Bone marrow (tissue), 2 donors: ENCODE results near the gene ORMDL3.
A peak's percentile ranks its signal among the peaks of the same experiment; 100 is the strongest.
"Not testable (repeated sequence)": the region's sequence is repeated elsewhere in the genome, so short reads cannot be mapped to it uniquely, and the experiment has no call there.

ENCODE experiments used
- DNase-seq, 2 donors: peaks; one replicate each; lab custom pipeline; 2025; lab: John Stamatoyannopoulos, UW

The ORMDL3 gene

DNA sequence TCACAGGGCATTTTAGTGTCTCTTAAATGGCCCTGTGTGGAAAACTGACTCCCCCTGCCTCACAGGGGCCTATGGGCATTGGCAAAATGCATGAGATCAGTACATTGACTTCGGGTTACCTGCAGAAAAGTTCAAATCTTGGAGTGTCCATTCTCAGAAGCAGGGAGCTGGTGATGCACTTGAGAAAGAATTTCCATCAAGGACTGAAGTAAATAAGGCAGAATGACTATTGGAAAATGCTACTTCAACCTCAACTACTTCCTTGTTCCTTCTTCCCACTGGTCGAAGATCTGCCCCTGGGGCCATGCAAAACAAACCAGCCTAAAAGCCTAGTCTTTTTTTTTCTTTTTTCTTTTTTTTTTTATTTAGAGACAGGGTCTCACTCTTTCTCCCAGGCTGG lies 21.6 kb upstream of the ORMDL3 start:
- no peak for DNase-seq

DNA sequence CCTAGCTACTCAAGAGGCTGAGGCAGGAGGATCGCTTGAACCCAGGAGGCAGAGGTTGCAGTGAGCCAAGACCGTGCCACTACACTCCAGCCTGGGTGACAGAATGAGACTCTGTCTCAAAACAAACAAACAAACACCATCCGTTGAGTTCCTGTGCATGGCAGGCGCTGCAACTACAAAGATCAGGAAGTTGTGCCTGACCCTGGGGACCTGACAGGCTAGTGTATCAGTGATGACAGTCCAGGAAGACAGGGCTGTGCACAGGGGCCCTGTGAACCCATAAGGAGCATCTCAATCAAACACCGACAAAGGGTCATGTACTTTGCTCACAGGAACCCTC lies 21.1 kb upstream of the ORMDL3 start:
- DNase-seq: not testable (repeated sequence)

DNA sequence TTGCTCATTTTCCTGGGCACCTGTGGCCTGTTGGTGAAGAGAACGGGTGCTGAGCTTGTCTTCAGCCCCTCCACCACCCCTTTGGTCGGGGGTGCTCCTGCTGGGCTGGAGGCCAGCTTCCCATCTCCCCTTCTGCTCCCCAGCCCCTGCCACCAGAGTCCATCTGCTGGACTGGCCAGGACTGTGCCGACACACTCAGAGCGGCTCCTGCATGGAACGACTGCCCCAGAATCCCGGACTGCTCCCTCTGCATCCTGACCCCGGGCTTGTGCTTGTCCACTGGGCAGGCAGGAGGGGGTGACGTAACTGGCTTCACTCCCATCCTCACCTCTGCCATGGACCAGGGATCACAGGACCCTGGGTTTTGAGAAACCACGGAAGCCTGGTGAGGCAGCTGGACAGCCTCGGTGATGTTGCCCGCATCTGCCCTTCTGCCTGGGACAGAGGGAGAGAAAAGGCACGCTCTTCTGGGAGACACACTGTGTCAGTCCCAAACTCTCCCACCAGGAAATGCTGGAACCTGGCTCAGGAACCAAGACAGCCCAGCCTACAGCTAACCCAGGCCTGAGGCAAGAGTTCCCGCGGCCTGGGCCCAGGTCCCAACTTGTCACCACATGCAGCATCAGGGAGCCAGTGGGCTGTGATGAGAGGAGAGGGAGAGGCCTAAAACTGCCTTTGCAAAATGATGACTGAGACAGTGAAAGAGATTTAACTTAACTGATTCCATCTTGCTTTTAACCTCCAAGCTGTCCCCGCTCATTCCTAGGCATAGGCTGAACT lies 19.3 kb upstream of the ORMDL3 start:
- DNase-seq: no peak

DNA sequence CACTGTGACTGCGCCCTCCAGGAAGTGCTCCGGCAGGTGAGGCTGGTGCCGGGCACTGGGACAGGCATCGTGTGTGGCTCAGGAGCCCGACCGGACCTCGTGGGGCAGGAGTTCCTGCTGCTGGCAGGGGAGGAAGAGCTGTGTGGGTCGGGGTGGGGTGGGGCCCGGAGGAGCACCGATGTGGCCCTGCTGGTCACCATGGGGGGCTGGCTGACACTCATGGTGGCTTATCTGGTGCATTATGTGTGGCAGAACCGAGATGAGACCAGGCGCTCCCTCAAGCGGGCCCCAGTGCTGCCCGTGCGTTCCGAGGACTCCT lies 17.0 kb upstream of the ORMDL3 start:
- no peak for DNase-seq

DNA sequence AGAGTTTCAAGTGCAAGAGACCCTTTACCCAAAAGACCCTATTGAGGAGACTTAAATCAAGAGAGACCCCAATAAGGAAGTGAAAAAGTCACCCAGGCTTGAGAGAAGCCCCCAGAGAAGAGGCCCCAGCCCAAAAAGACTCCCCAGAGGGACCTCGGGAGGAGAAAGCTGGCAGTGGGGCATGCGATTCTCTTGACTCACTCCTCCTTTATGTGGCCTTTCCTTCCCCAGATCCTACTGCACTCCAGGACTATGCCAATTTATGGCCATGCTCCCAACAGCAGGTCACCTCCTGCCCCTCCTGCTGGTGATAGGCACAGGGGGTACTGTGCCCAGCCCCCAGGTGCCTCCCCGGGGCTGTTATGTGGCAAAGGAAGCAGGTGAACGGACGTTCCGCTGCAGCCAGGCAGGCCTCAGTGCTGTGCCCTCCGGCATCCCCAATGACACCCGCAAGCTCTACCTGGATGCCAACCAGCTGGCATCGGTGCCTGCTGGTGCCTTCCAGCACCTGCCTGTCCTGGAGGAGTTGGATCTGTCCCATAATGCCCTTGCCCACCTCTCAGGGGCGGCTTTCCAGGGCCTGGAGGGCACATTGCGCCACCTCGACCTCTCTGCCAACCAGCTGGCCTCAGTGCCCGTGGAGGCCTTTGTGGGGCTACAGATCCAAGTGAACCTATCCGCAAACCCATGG lies 16.4 kb upstream of the ORMDL3 start:
- DNase-seq: no peak

DNA sequence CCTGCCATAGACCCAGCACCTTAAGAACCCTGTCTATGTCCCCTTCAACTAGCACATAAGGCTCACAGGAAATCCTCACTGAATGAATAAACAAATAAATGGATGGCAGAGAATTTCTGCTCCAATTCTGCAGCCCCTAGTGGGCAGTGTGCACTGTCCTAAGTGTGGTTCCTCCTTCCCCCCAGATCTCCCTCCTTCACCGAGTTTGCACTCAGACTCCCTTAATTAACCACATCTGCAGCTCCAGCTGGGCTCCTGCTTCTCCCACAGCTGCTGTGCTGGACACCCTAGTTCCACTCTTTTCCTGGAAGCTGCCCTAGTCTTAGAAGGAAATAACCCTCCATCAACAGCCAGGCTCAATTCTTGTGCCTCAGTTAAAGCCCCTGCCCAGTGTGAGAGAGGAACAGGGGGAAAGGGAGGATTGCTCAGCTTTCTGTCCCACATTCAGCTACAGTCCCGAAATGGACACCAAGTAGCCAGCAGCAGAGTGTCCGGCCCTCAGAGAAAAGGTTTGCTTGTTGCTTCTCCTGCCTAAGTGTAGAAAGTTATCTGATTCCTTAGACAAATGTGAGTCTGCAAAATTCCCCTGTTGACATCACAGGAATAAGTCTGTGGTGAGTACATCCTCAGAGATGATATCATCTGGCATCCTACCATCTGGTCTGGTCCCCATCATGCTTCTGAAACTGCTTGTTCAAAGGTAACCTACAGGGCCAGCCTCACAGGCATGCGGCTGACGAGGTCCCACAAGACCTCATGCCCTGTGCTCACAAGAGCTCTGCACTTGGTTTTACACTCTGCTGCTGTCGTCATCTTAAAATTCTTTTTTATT lies 12.4 kb upstream of the ORMDL3 start:
- peak in 1 of 2 donors; percentile 65 for DNase-seq

DNA sequence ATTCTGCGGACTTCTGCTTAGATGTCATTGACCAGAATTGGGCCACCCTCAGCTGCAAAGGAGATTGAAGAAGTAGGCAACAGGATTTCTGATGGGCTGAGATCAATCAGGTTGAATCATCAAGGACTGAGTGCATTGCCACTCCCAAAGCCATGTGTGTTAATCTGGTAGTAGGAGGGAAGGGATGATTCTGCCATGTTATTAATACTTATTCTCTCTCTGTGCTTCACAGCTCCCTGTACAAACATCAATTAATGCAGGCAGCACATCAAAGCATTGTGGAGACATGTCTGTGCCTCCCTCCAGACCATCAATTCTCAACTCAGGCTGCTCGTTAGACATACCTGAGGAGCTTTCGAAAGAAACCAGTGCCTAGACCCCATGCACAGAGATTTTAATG lies 11.7 kb upstream of the ORMDL3 start:
- no peak for DNase-seq

DNA sequence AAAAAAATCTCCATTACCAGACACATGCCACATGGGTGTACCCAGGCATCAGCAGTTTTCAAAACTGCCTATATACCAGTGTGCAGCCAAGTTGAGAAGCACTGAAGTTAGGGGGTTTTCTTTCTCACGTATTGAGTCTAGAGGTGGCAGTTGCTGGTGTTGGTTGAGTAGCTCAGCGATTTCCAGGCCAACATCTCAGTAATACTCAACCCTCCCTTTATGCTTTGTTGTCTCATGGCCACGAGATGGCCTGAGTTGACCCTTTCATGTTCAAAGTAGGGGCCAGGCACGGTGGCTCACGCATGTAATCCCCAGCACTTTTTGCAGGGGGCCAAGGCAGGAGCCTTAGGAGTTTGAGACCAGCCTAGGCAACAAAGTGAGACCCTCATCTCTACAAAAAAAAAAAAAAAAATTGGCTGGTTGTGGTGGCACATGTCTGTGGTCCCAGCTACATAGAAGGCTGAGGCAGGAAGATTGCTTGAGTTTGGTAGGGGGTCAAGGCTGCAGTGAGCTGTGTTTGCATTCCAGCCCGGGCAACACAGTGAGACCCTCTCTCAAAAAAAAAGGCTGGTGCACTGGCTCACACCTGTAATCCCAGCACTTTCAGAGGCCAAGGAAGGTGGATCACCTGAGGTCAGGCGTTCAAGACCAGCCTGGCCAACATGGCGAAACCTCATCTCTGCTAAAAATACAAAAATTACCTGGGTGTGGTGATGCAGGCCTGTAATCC lies 10.9 kb upstream of the ORMDL3 start:
- DNase-seq: no peak

DNA sequence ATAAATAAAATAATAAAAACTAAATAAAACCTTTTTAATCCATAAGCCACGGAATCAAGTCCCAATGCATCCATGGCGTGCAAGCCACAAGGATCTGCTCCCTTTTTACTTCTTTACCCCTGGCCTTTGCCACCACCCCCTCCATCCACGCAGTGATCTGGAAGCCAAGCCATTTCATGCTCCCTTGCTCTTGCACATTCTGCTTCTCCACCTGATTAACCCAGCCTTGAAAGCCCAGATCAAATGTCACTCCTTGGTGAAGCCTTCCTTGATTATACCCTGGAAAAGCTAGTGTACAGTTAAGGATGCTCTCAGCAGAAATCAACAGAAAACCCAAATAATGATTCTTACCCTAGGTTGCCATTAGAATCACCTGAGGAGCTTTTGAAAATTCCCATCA lies 10.0 kb upstream of the ORMDL3 start:
- DNase-seq: no peak

DNA sequence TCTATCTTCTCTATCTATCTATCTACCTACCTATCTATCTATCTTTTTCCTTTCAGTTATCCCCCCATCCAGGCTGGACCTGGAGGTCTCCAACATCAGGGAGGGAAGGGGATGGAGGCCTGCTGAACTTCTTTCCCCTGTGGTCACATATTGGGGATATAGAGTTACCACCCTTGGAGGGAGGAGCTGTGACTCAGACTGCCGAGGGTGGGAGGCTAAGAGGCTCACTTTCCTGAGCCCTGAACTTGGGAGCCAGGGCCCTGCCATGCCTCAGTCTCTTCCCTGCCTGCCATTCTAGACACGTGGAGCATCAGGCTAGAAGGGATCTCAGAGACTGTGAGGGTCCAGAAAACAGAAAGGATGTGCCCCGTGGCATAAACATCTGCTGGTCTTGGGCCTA lies 8.5 kb upstream of the ORMDL3 start:
- DNase-seq: no peak

DNA sequence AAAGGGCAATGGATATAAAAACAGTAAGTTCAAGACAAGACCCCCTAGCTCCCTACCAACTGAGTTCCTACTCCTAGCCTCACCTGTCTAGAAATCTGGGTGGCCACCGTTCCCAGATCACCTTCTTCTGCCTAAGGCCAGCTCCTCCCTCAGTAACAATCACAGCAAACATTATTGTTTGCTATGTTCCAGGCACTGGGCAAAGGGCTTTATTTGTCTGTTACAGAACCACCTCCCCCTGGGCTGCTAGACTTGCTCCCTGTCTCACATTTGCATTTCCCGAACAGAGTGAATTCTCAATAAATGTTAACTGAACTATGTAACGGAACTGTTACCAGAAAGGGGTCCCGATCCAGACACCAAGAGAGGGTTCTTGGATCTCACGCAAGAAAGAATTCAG lies 6.9 kb upstream of the ORMDL3 start:
- no peak for DNase-seq

DNA sequence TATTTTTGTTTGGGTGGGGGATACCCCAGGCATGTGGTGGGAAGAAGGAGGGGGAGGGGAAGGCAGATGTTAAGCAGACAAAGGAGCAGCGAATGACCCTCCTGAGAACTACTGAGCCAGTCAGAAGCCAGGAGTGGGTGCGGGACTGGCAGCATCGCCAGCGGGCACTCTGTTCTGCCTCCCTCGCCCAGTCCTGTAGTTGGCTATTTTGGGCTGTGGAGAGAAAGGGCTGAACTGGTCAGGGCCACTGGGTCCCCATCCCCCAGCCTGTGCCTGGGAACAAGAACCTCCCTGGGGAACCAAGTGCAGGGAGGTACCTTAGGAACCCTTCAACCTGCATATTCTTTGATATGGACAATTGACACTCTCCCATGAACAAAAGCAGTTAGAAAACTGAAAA lies 6.5 kb upstream of the ORMDL3 start:
- DNase-seq: no peak

DNA sequence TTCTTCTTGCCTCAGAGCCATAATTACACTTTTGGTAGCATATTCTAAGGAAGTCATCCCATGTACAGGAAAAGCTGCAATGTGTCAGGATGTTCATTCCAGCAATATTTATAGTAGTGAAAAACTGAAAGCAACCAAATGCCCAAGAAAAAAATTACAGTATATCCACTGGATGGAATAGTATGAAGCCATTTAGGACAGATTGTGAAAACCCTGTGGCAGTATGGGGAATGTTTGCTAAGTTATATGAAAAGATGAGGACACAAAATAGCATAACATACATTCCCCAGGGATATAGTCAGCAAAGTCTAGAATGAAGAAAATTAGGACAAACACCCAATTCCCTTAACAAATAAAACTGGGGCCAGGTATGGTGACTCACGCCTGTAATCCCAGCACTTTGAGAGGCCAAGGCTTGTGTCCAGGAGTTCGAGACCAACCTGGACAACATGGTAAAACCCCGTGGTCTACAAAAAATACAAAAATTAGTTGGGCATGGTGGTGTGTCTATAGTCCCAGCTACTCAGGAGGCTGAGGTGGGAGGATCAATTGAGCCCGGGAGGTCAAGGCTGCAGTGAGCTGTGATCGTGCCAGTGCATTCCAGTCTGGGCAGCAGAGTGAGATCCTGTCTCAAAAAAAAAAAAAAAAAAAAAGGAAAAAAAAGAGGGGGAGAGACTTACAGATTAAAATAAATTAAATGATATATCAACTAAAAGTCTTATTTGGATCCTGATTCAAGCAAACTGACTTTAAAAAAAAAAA lies 2.4 kb upstream of the ORMDL3 start:
- DNase-seq: no peak

DNA sequence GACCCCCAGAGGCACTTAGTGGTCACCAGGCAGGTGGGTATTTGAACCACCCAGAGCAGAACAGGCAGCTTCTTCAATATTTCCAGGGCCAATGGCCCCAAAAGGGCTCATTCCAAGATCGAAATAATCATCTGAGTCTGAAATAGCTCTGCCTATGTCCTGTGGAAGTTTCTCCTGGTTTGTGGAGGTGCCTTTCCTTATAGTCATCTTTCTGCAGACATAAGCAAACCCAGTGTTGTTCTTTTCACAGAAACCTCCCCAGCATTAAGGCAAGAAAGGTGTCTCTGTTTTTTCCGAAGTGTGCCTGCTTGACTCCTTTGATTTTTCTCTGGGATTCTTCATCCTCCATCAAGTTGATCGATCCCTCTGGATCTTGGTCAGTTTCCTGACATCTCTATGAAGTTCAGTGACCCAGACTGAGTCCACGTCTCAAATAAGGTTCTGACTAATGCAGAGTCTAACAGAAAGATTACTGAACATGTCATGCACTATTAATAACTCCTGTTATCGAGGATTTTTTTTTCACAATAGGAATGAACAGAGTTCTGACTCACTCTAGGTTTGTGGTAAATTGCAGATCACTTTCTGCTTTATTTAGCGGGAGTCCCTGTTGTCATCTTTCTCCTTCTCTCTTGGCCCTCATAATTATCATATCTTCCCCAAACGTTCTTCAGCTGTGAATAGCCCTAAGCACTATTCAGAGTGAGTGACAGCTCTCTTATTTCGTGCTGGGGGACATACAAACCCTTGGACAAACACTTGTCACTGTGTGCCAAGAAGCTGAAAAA lies 1.7 kb upstream of the ORMDL3 start:
- peak in 1 of 2 donors; percentile 92 for DNase-seq

DNA sequence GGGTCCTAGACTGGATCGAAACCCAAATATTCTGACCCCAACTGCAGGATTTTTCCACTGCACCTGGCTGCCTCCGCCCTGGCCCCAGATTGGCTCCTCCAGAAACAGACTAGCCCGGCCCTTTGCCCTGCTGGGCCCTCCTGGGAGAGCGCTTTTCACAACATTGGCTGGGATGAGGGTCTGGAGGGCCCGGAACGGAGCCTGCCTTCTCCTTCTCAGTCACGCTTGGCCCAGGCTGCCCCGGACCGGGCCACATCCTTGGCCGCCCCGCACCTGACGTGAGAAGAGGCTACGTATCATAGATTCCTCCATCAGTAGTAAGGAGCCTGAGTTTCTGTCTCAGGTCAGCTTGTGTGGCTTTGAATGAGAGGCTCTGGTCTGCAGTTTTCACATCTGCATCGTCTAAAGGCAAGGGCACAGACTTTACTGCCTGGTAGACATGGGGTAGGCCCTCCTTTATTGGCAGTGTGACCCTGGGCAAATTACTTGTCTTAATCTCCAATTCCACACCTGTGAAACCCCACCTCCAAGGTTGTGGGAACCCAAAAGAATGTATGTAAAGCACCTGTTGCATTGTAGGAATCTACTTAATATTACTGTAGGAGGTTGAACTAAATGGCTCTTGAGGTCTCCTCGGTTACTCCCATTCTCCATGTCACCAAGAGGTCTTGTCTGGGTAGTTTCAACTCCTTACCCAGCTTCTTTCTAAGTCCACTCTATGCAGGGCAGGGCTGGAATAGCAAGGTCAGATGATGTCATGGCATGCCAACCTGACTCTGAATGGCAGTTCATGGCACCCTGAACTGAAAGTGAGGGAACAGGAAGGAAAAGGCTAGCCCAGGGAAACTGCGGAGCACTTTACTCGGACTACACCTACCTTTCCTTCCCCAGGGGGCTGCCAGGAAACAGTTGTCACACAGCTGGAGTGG lies 792 bp upstream of the ORMDL3 start:
- DNase-seq: no peak

DNA sequence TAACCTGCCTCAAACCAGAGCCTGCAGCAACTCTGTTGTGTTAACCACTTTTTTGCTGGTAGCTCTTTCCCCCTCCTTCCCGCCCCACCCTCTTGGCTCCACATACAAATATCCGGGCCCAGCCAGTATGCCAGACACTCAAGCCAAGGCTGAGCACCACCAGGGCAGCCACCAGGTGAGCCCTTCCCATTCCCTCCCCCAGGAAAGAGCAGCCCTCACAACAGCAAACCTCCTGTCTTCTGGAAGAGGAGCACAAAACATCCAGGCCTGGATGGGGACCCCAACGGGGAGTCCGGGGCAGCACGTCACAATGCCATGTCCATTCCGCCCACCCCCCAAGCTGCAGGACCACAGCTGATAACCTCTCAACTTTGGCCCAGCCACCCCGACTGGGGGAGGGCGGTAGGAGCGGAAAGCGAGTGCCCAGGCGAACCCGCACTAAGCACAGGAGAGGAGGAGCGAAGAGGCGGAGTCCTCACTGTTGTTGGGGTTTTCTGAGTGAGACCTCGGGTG lies 757 bp downstream of the ORMDL3 start:
- peak in 1 of 2 donors; percentile 12 for DNase-seq

DNA sequence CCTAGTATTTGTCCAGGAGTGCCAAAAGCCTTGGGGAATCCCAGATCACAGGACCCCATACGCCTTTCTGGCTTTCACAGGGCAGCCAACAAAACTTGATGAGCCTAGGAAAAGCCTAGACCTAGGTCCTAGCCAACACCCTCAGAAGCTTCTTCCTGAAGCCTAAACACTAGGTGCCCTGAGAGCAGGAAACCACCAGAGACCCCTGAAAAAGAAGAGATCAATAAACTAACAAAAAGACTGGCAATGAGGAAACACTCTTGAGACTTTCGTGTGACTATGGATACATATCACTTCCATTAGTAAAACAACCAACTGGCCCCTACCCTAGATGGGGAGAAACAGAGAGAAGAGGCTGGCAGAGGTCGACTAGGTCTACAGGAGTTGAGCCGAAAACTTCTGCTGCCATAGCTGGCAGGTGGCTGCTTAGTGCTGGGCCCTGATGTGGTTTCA lies 1.2 kb downstream of the ORMDL3 start:
- DNase-seq: no peak

DNA sequence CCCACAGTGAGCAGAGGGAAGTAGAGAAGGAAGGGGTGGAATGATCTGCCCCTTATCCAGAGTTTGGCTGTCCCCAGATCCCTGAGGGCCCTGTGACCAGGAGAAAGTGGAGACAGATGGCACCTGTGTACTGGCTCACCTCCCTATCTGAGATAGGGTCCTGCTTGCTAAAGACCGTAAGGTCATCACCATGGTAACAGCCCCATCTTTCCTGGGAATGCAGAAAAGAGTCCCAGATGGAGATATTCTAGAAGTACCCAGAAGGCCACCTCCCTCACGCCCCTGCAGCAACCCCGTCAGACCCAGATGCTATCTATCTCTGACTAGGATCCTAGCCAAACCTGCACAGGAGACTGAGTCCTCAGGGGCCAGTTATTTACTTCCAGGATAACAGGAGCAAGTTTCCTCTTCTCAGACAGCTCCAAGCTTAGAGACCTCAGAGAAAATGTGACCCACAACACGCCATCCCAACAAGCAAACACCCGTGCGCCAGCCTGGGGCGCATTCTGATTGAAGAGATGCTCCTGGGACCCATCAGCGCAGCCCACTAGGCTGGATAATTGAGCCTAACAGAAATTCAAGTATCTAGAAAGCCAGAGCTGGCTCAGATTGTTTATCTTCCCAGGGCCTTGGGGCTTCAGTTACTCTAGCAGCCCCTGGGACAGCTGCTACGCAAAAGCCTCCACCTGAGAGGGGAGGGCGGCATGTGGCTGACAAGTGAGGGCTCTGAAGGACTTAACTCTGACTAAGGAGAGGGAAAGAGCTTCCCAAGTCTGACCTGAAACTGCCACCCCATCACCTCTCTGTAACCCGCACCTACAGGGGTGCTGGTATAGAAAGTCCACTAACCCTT lies 1.9 kb downstream of the ORMDL3 start:
- no peak for DNase-seq

DNA sequence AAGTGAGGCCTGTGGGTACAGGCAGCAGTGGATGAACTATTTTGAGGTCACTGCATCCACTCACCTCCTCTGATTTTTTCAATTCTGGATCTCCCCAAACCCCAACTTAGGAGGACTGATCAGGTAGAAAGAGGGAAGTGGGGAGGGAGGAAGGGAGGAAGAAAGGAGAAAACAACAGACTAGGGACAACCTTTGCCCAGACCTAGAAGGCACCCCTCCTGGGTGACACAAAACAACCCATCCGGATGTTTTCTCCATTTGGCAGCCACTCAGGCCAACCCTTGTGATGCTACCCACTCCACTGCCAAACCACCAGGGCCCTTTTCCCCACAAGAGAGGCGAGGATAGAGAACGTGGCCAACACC lies 2.7 kb downstream of the ORMDL3 start:
- DNase-seq: no peak
